Suprapubic skin (tissue), 4 donors: ENCODE data around the gene PSMA7.

Experiments
- POLR2A ChIP-seq, 2 donors: fragments of 450-650 bp; IDR thresholded peaks; one replicate each; pipeline ENCODE4 v1.6.1; 2017; ENCODE audit warnings: antibody characterized with exemption in 2 of 2, mild to moderate bottlenecking in 2 of 2, moderate library complexity in 2 of 2
- POLR2AphosphoS5 ChIP-seq, 3 donors: sonication (generic); formaldehyde crosslinking; IDR thresholded peaks; one replicate each; pipeline ENCODE4 v1.6.1; 2017; ENCODE audit warnings: antibody characterized with exemption in 3 of 3
- TF ChIP-seq, protein P1 (sequence below), 2 donors: fragments of 200-600 bp in 1 of 2; fragments of 450-650 bp in 1 of 2; sonication (generic) in 1 of 2; IDR thresholded peaks; one replicate each; pipeline ENCODE4 v1.5.1; 2016 to 2019; ENCODE audit warnings: antibody characterized with exemption in 2 of 2, mild to moderate bottlenecking in 1 of 2, moderate library complexity in 1 of 2

- TF ChIP-seq, protein P1, sequence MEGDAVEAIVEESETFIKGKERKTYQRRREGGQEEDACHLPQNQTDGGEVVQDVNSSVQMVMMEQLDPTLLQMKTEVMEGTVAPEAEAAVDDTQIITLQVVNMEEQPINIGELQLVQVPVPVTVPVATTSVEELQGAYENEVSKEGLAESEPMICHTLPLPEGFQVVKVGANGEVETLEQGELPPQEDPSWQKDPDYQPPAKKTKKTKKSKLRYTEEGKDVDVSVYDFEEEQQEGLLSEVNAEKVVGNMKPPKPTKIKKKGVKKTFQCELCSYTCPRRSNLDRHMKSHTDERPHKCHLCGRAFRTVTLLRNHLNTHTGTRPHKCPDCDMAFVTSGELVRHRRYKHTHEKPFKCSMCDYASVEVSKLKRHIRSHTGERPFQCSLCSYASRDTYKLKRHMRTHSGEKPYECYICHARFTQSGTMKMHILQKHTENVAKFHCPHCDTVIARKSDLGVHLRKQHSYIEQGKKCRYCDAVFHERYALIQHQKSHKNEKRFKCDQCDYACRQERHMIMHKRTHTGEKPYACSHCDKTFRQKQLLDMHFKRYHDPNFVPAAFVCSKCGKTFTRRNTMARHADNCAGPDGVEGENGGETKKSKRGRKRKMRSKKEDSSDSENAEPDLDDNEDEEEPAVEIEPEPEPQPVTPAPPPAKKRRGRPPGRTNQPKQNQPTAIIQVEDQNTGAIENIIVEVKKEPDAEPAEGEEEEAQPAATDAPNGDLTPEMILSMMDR (IDR thresholded peaks at IDR 0.05), result no peak
- TF ChIP-seq POLR2A (IDR thresholded peaks at IDR 0.05) (no peak), POLR2AphosphoS5 (IDR thresholded peaks at IDR 0.05) (no peak)
Measured at GRCh38 chr20:62129731-62130531, 13.3 kb downstream of the PSMA7 start.
